ENCODE data around the gene TPP2.

DNA sequence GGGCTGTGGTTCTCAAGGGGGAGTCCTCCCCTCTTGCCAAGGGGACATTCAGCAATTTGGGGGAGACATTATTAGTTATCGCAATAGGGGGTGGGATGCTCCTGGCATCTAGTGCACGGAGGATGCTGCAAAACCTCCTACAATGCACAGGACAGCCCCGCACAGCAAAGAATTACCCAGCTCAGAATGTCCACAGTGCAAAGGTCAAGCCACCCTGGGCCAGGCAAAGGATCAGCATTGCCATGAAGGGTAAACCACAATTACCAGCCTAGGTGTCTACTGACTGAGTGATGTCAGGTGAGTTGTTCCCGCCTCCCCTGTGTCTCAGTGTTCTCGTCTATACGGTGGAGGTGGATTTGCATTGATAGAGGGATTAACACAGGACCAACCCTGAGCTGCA is 100.5 kb downstream of the TPP2 start:
- no peak for TF ChIP-seq EZH2 (IDR thresholded peaks at IDR 0.05; ENCODE audit: low read length)
- TF ChIP-seq, protein P1, sequence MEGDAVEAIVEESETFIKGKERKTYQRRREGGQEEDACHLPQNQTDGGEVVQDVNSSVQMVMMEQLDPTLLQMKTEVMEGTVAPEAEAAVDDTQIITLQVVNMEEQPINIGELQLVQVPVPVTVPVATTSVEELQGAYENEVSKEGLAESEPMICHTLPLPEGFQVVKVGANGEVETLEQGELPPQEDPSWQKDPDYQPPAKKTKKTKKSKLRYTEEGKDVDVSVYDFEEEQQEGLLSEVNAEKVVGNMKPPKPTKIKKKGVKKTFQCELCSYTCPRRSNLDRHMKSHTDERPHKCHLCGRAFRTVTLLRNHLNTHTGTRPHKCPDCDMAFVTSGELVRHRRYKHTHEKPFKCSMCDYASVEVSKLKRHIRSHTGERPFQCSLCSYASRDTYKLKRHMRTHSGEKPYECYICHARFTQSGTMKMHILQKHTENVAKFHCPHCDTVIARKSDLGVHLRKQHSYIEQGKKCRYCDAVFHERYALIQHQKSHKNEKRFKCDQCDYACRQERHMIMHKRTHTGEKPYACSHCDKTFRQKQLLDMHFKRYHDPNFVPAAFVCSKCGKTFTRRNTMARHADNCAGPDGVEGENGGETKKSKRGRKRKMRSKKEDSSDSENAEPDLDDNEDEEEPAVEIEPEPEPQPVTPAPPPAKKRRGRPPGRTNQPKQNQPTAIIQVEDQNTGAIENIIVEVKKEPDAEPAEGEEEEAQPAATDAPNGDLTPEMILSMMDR (optimal IDR thresholded peaks at IDR 0.05 in 1 of 3, IDR thresholded peaks at IDR 0.05 in 1 of 3, conservative IDR thresholded peaks at IDR 0.05 in 1 of 3; ENCODE audit: extremely low read depth in 1 of 3, insufficient read depth in 2 of 3, low read length in 3 of 3), result no peak
